ENCODE measurements around the gene DSCAM. TPM values are rescaled to one million over a fixed set of nuclear protein-coding genes. Genes with fewer than 3 reads are reported as not detected.

The DSCAM gene
- total and polyA plus RNA-seq, 10 of the 15 experiments (the other 5 are each of a cell fraction or from before 2014, with no cell fraction given), result not detected

DNA sequence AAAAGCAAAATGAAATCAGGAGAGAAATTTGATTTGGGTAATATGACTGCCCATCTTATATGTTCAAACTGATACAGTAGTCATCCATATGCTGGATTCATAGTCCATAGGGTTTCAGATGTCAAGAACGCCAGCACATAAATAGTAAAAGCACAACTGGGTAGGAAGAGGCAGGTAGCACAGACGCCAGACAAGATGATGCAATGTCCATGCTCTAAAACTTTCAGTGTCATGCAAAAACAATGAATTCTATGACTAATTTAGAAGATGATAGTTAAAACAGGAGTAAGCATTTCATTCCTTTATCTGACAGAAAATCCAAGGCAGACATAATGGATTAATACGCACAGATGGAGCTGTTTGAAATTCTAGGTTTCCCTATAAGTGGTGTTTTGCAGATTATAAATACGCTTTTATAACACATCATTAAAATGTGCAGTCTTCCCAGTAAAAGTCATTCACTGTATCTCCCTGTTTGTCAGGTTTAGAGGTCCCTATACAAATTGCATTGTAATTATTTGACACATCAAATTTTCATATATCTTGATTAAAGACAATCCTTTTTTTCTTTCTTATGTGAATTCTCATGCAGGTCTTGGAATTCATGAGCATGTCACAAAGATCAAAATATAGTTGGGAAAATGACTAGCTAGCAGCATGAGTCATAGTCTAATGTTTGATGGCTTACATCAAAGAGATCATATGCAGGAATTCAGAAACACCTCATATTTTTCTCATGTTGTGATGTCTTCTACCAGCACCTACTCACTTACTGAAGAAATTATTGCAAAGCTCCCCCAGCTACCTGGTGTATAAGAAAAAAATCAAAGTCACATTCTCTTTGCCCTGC is 139.9 kb downstream of the DSCAM start:
- H3K27ac ChIP-seq (ENCODE audit: control insufficient read depth, insufficient read depth), result no peak overlapping the region
- ChIA-PET CTCF (no interaction called here), SMC1A (ENCODE audit: uncharacterized antibody, unreplicated experiment) (no interaction called here), POLR2A (no interaction called here), RAD21 (ENCODE audit: unreplicated experiment) (no interaction called here)
- H3K36me3 ChIP-seq (ENCODE audit: control insufficient read depth in 2 of 2, insufficient read depth in 2 of 2, low read length in 1 of 2), result no peaks in the 10 kb centered on the region
- no peaks in the 10 kb centered on the region; the same call in 2 of the 3 replicates for H3K9me3 ChIP-seq (replicated peaks; ENCODE audit: control insufficient read depth, insufficient read depth, low read length)
- ATAC-seq (no peak), DNase-seq (ENCODE audit: low read depth, low spot score) (no peak), FAIRE-seq (no peak)
- TF ChIP-seq WRNIP1 (IDR thresholded peaks at IDR 0.05; ENCODE audit: borderline replicate concordance, low read depth, low read length), result no peak
- TF ChIP-seq TCF3 (IDR thresholded peaks at IDR 0.05; ENCODE audit: borderline replicate concordance, insufficient read depth, low read depth, low read length), result no peak
- TF ChIP-seq IKZF1 (conservative IDR thresholded peaks at IDR 0.05), result no peak
- TF ChIP-seq TCF12 (IDR thresholded peaks at IDR 0.05; ENCODE audit: low read depth, low read length), result no peak
- no peak for TF ChIP-seq SRF (IDR thresholded peaks at IDR 0.05; ENCODE audit: low read depth in 2 of 2, low read length in 2 of 2)
- TF ChIP-seq ZSCAN29 (IDR thresholded peaks at IDR 0.05), result no peak
- no peak for TF ChIP-seq RAD21 (IDR thresholded peaks at IDR 0.05; ENCODE audit: insufficient read depth, low read depth, low read length)
- TF ChIP-seq EP300 (IDR thresholded peaks at IDR 0.05; ENCODE audit: borderline replicate concordance in 1 of 2, control insufficient read depth in 1 of 2, low read depth in 2 of 2, low read length in 2 of 2), result no peak
- no peak for TF ChIP-seq SIN3A (IDR thresholded peaks at IDR 0.05; ENCODE audit: low read depth, low read length)
- TF ChIP-seq NR2C2 (IDR thresholded peaks at IDR 0.05; ENCODE audit: borderline replicate concordance, control insufficient read depth, insufficient read length, low read depth), result no peak
- no peak for TF ChIP-seq SIX5 (IDR thresholded peaks at IDR 0.05; ENCODE audit: low read depth, low read length, severe bottlenecking)
- TF ChIP-seq ZZZ3 (IDR thresholded peaks at IDR 0.05; ENCODE audit: control insufficient read depth, insufficient read length, low read depth), result no peak
- TF ChIP-seq BCL11A (IDR thresholded peaks at IDR 0.05; ENCODE audit: low read depth, low read length), result no peak
- no peak for TF ChIP-seq ZNF274 (IDR thresholded peaks at IDR 0.05; ENCODE audit: insufficient read depth, insufficient read length)
- TF ChIP-seq, protein P1, sequence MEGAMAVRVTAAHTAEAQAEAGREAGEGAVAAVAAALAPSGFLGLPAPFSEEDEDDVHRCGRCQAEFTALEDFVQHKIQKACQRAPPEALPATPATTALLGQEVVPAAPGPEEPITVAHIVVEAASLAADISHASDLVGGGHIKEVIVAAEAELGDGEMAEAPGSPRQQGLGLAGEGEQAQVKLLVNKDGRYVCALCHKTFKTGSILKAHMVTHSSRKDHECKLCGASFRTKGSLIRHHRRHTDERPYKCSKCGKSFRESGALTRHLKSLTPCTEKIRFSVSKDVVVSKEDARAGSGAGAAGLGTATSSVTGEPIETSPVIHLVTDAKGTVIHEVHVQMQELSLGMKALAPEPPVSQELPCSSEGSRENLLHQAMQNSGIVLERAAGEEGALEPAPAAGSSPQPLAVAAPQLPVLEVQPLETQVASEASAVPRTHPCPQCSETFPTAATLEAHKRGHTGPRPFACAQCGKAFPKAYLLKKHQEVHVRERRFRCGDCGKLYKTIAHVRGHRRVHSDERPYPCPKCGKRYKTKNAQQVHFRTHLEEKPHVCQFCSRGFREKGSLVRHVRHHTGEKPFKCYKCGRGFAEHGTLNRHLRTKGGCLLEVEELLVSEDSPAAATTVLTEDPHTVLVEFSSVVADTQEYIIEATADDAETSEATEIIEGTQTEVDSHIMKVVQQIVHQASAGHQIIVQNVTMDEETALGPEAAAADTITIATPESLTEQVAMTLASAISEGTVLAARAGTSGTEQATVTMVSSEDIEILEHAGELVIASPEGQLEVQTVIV (IDR thresholded peaks at IDR 0.05; ENCODE audit: borderline replicate concordance, partially characterized antibody), result no peak
- no peak overlapping the region for H2AFZ ChIP-seq (ENCODE audit: control insufficient read depth, low read depth, low read length)
- H3K9ac ChIP-seq (ENCODE audit: control insufficient read depth, insufficient read depth, low read length), result no peak overlapping the region
- H4K20me1 ChIP-seq (ENCODE audit: control insufficient read depth, insufficient read depth), result no peaks in the 10 kb centered on the region
- in situ Hi-C loops (cut with MboI), result no loop called here
- no peaks in the 10 kb centered on the region for H3K27me3 ChIP-seq (replicated peaks in 1 of 2; ENCODE audit: control insufficient read depth in 2 of 2, insufficient read depth in 2 of 2, low read length in 1 of 2)
- BruUV-seq (replicated peaks), result no TSS peak
- H3K4me1 ChIP-seq (ENCODE audit: control insufficient read depth, insufficient read depth, low read length), result no peaks in the 10 kb centered on the region
- WGBS (ENCODE audit: insufficient coverage, insufficient replicate concordance, low lambda C conversion rate, missing lambda C conversion rate), result 24% methylated on average over 4 of the region's 4 CpGs
- no peak overlapping the region for H3K4me2 ChIP-seq (ENCODE audit: control insufficient read depth, insufficient read depth)
- no peaks in the 10 kb centered on the region for H3K79me2 ChIP-seq (ENCODE audit: control insufficient read depth, insufficient read depth, low read length)
- no peak overlapping the region for H3K4me3 ChIP-seq
- intact Hi-C loops (cut with micrococcal nuclease; ENCODE audit: unreplicated experiment), result no loop called here

All from GM12878 (cell line).